Activated T-cell treated with anti-CD3 and anti-CD28 coated beads, Interleukin-2, amount 50 U/mL, for 48 hours (primary cell): ENCODE data around the gene TOMT.
"Not testable (repeated sequence)": the region's sequence is repeated elsewhere in the genome, so short reads cannot be mapped to it uniquely, and the experiment has no call there.

Source experiments
- DNase-seq, 2 experiments: peaks; one replicate each; pipeline ENCODE4 v3.0.0-alpha.2; 2020

TOMT gene

GRCh38 chr11:72127923-72128322, 22.2 kb downstream of the TOMT start:
- no peak for DNase-seq

- no peak for DNase-seq
These were observed 23.7 kb downstream of the TOMT start for GRCh38 chr11:72129381-72129780.

GRCh38 chr11:72132646-72133045, 26.9 kb downstream of the TOMT start:
- no peak for DNase-seq

GRCh38 chr11:72135473-72135872, 29.7 kb downstream of the TOMT start, which contains the start of gene FOLR3:
Gene FOLR3, plus strand, starts transcription at chr11:72135725. Its CDS starts 228 bp downstream, at chr11:72135953.
- not testable (repeated sequence) for DNase-seq

GRCh38 chr11:72135891-72136683, 30.4 kb downstream of the TOMT start:
- no peak for DNase-seq

GRCh38 chr11:72136684-72137262, 31.0 kb downstream of the TOMT start:
- no peak for DNase-seq

GRCh38 chr11:72138821-72139390, 33.2 kb downstream of the TOMT start:
- DNase-seq: no peak

GRCh38 chr11:72139500-72139899, 33.8 kb downstream of the TOMT start:
- DNase-seq: no peak

- DNase-seq: no peak
These were observed 34.9 kb downstream of the TOMT start for GRCh38 chr11:72140661-72141060.

- DNase-seq: peak; percentile 46 to 48
These were observed 35.3 kb downstream of the TOMT start for GRCh38 chr11:72141066-72141465.

- DNase-seq: not testable (repeated sequence)
These were observed 36.4 kb downstream of the TOMT start for GRCh38 chr11:72142086-72142485.

GRCh38 chr11:72142543-72142942, 36.8 kb downstream of the TOMT start:
- not testable (repeated sequence) for DNase-seq

- DNase-seq: no peak
These were observed 39.3 kb downstream of the TOMT start for GRCh38 chr11:72144807-72145565.

- no peak for DNase-seq
These were observed 40.9 kb downstream of the TOMT start for GRCh38 chr11:72146625-72147024.

GRCh38 chr11:72150882-72151281, 45.2 kb downstream of the TOMT start:
- no peak for DNase-seq

- DNase-seq: not testable (repeated sequence)
These were observed 48.1 kb downstream of the TOMT start for GRCh38 chr11:72153874-72154273.

GRCh38 chr11:72154816-72155215, 49.1 kb downstream of the TOMT start:
- no peak for DNase-seq

GRCh38 chr11:72155751-72156150, 50.0 kb downstream of the TOMT start:
- no peak for DNase-seq

GRCh38 chr11:72157131-72157530, 51.4 kb downstream of the TOMT start:
- no peak for DNase-seq
